ENCODE measurements around the gene CARD19.

- TF ChIP-seq CTCF (IDR thresholded peaks at IDR 0.05 in 2 of 3, conservative IDR thresholded peaks at IDR 0.05 in 1 of 3; ENCODE audit: borderline replicate concordance in 1 of 3, insufficient read depth in 1 of 3, low read depth in 2 of 3, low read length in 2 of 3) (no peak), ATF3 (IDR thresholded peaks at IDR 0.05) (no peak), ZBTB33 (IDR thresholded peaks at IDR 0.05; ENCODE audit: extremely low read depth, insufficient replicate concordance, low read length) (no peak), CEBPB (IDR thresholded peaks at IDR 0.05; ENCODE audit: low read depth) (no peak), REST (IDR thresholded peaks at IDR 0.05; ENCODE audit: low read depth) (no peak), SP1 (IDR thresholded peaks at IDR 0.05; ENCODE audit: low read depth) (no peak), POLR2AphosphoS5 (IDR thresholded peaks at IDR 0.05; ENCODE audit: low read depth, low read length) (no peak)
These were observed 23.6 kb downstream of the CARD19 start for GRCh38 chr9:93119703-93119952.
